HG03565 (cell line): ENCODE measurements around the gene TBKBP1.
"Not testable (repeated sequence)": the region's sequence is repeated elsewhere in the genome, so short reads cannot be mapped to it uniquely, and the experiment has no call there.

Source experiments
- ATAC-seq: cut with Tn5 transposase; IDR thresholded peaks from one replicate; pipeline ENCODE4 v1.9.1; 2021; ENCODE audit warnings: mild to moderate bottlenecking, moderate library complexity; ENCODE audit not compliant: unreplicated experiment

Gene TBKBP1

GRCh38 chr17:47729476-47729875, 35.5 kb downstream of the TBKBP1 start:
- no peak for ATAC-seq

GRCh38 chr17:47730681-47731080, 36.7 kb downstream of the TBKBP1 start:
- ATAC-seq = no peak

GRCh38 chr17:47731396-47731795, 37.4 kb downstream of the TBKBP1 start:
- ATAC-seq = no peak

GRCh38 chr17:47732399-47733046, 38.6 kb downstream of the TBKBP1 start:
- ATAC-seq = no peak

- ATAC-seq = peak; percentile 42
These were observed 39.2 kb downstream of the TBKBP1 start, which contains the start of gene TBX21 for GRCh38 chr17:47733047-47733673. Gene TBX21, plus strand, starts transcription at chr17:47733236. Its CDS starts 219 bp downstream, at chr17:47733455.

- ATAC-seq = peak; percentile 13
These were observed 39.9 kb downstream of the TBKBP1 start for GRCh38 chr17:47733674-47734410.

- ATAC-seq = no peak
These were observed 41.1 kb downstream of the TBKBP1 start for GRCh38 chr17:47735139-47735464.

GRCh38 chr17:47735536-47736011, 41.6 kb downstream of the TBKBP1 start:
- ATAC-seq = peak; percentile 44

GRCh38 chr17:47736501-47737495, 42.8 kb downstream of the TBKBP1 start:
- no peak for ATAC-seq

- no peak for ATAC-seq
These were observed 44.2 kb downstream of the TBKBP1 start for GRCh38 chr17:47738178-47738577.

GRCh38 chr17:47739150-47739549, 45.2 kb downstream of the TBKBP1 start:
- ATAC-seq = no peak

- not testable (repeated sequence) for ATAC-seq
These were observed 46.0 kb downstream of the TBKBP1 start for GRCh38 chr17:47739945-47740344.

- no peak for ATAC-seq
These were observed 47.3 kb downstream of the TBKBP1 start for GRCh38 chr17:47741109-47741792.

- no peak for ATAC-seq
These were observed 47.8 kb downstream of the TBKBP1 start for GRCh38 chr17:47741793-47742145.

- no peak for ATAC-seq
These were observed 48.6 kb downstream of the TBKBP1 start for GRCh38 chr17:47742319-47743181.

GRCh38 chr17:47744168-47745036, 50.4 kb downstream of the TBKBP1 start:
- ATAC-seq = no peak

- ATAC-seq = no peak
These were observed 51.0 kb downstream of the TBKBP1 start for GRCh38 chr17:47745037-47745380.

- no peak for ATAC-seq
These were observed 57.5 kb downstream of the TBKBP1 start for GRCh38 chr17:47751471-47751870.
